ENCODE data around the gene MMP7. TPM values are rescaled to one million over a fixed set of nuclear protein-coding genes. Genes with fewer than 3 reads are reported as not detected.

MMP7 gene
- total RNA-seq, 1 experiment from 2014 or later = 0.61 TPM

GRCh38 chr11:102577182-102577581, 46.6 kb upstream of the MMP7 start (continued):
- no peak for TF ChIP-seq ATF3 (IDR thresholded peaks at IDR 0.05)

GRCh38 chr11:102576350-102576749, 45.8 kb upstream of the MMP7 start:
- no peak for ATAC-seq
- Histone ChIP-seq H3K9me2 (ENCODE audit: insufficient read depth) (no peaks in the 10 kb centered on the region), H3K9ac (ENCODE audit: low read length) (no peak overlapping the region), H3K4me1 (ENCODE audit: control insufficient read depth in 1 of 2, insufficient read depth in 2 of 2, low read length in 2 of 2) (peaks cover 0 to 17% of the 10 kb centered on the region in 2 experiments; a peak in 2 of 4 replicates), H3K9me3 (ENCODE audit: control insufficient read depth in 1 of 2, insufficient read depth in 1 of 2, low read depth in 1 of 2, low read length in 2 of 2) (no peaks in the 10 kb centered on the region; a peak in 1 of 4 replicates), H3K36me3 (ENCODE audit: control insufficient read depth in 1 of 2, insufficient read depth in 2 of 2, low read length in 2 of 2) (no peaks in the 10 kb centered on the region), H3K4me3 (replicated peaks in 1 of 2; ENCODE audit: low read depth in 1 of 2, low read length in 2 of 2) (no peak overlapping the region), H4K20me1 (ENCODE audit: insufficient read depth) (no peaks in the 10 kb centered on the region), H3K27me3 (ENCODE audit: insufficient read depth, low read length) (no peaks in the 10 kb centered on the region), H3K4me2 (ENCODE audit: low read length) (no peak overlapping the region), H2AFZ (ENCODE audit: low read depth, low read length, poor library complexity, severe bottlenecking) (no peak overlapping the region), H3K79me2 (ENCODE audit: insufficient read depth, low read length) (no peaks in the 10 kb centered on the region), H3K27ac (ENCODE audit: low read depth, low read length) (no peak overlapping the region)
- RAD21 ChIA-PET (ENCODE audit: low non-redundant PET in 1 of 2, low total read pairs in 2 of 2, uncharacterized antibody in 2 of 2, unreplicated experiment in 2 of 2) = no interaction called here
- CTCF ChIA-PET = interaction anchor here (1.5 kb wide), 1 partner anchor 37 kb away, joined by 3 read pairs; no protein-coding TSS in a partner anchor
- intact Hi-C loops (cut with micrococcal nuclease) = no loop called here
- POLR2A ChIA-PET = no interaction called here
- DNase-seq (ENCODE audit: low read depth, low spot score) = no peak
- no TSS peak for BruUV-seq (replicated peaks)
- TF ChIP-seq TCF7L2 (IDR thresholded peaks at IDR 0.05; ENCODE audit: borderline replicate concordance, extremely low read depth, insufficient read depth, insufficient read length) (no peak), POLR2A (IDR thresholded peaks at IDR 0.05; ENCODE audit: borderline replicate concordance, extremely low read depth, insufficient read depth, insufficient read length) (no peak), POLR2AphosphoS5 (IDR thresholded peaks at IDR 0.05; ENCODE audit: low read depth, low read length) (no peak), ELF1 (IDR thresholded peaks at IDR 0.05; ENCODE audit: borderline replicate concordance, low read depth) (no peak), ZFX (IDR thresholded peaks at IDR 0.05) (no peak), SP1 (IDR thresholded peaks at IDR 0.05; ENCODE audit: low read depth) (no peak), SIN3A (IDR thresholded peaks at IDR 0.05; ENCODE audit: low read depth) (no peak), RAD21 (IDR thresholded peaks at IDR 0.05; ENCODE audit: low read depth) (no peak), ATF3 (IDR thresholded peaks at IDR 0.05) (no peak), YY1 (IDR thresholded peaks at IDR 0.05; ENCODE audit: extremely low read depth, insufficient replicate concordance, low read depth, low read length) (no peak), SRF (IDR thresholded peaks at IDR 0.05; ENCODE audit: low read depth) (no peak)
